ENCODE data around the gene GCM1. TPM values are rescaled to one million over a fixed set of nuclear protein-coding genes. Genes with fewer than 3 reads are reported as not detected.

GCM1 gene
- not detected for total RNA-seq

DNA sequence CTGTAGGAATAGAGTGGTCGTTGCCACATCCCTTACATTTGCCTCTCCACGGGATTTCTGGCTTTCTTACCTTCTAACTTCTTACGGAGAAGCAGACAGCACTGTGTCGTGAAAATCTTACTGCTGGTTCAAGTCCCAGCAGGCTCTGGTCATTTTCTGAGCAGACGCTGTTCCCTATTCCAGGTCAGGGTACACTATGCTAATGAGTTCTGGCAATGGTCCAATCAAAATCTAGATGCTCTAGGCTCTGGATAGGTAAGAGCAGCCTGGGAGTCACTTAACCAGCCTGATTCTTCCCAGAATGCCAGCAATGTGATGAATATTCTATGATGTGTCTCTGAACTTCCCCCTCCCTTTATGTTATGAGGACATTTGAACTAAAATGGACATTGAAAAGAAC is at the start of gene GCM1:
GCM1 (minus strand) TSS at position 158 of the 400 bp plus-strand sequence. CDS start 3,209 bp downstream, outside the sequence.
- Histone ChIP-seq H3K4me3 (no peak within 1 kb of the TSS), H3K27ac (no peak within 1 kb of the TSS), H3K27me3 (no peaks in the 10 kb centered on the region), H3K36me3 (no peaks in the 10 kb centered on the region), H3K4me1 (no peaks in the 10 kb centered on the region), H3K9me3 (no peaks in the 10 kb centered on the region), H3K9ac (ENCODE audit: low read depth in 2 of 2, low read length in 2 of 2) (no peak within 1 kb of the TSS)
- DNase-seq = no peak
- TF ChIP-seq, protein P1, sequence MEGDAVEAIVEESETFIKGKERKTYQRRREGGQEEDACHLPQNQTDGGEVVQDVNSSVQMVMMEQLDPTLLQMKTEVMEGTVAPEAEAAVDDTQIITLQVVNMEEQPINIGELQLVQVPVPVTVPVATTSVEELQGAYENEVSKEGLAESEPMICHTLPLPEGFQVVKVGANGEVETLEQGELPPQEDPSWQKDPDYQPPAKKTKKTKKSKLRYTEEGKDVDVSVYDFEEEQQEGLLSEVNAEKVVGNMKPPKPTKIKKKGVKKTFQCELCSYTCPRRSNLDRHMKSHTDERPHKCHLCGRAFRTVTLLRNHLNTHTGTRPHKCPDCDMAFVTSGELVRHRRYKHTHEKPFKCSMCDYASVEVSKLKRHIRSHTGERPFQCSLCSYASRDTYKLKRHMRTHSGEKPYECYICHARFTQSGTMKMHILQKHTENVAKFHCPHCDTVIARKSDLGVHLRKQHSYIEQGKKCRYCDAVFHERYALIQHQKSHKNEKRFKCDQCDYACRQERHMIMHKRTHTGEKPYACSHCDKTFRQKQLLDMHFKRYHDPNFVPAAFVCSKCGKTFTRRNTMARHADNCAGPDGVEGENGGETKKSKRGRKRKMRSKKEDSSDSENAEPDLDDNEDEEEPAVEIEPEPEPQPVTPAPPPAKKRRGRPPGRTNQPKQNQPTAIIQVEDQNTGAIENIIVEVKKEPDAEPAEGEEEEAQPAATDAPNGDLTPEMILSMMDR (IDR thresholded peaks at IDR 0.05) = no peak
- intact Hi-C loops (cut with DNase I) = no loop called here

GRCh38 chr6:53197553-53197952 is 48.9 kb upstream of the GCM1 start:
- no peak overlapping the region for H3K9ac ChIP-seq (ENCODE audit: low read depth in 2 of 2, low read length in 2 of 2)
- no peak overlapping the region for H3K4me3 ChIP-seq
- DNase-seq = no peak
- TF ChIP-seq, protein P1 (IDR thresholded peaks at IDR 0.05) = no peak
- H3K27me3 ChIP-seq = no peaks in the 10 kb centered on the region
- no peaks in the 10 kb centered on the region for H3K4me1 ChIP-seq
- H3K36me3 ChIP-seq = no peaks in the 10 kb centered on the region
- intact Hi-C loops (cut with DNase I) = no loop called here
- H3K27ac ChIP-seq = no peak overlapping the region
- no peaks in the 10 kb centered on the region for H3K9me3 ChIP-seq

- intact Hi-C loops (cut with DNase I) = no loop called here
- Histone ChIP-seq H3K27me3 (no peaks in the 10 kb centered on the region), H3K36me3 (no peaks in the 10 kb centered on the region), H3K9ac (ENCODE audit: low read depth in 2 of 2, low read length in 2 of 2) (no peak overlapping the region), H3K4me3 (no peak overlapping the region), H3K27ac (no peak overlapping the region), H3K9me3 (no peaks in the 10 kb centered on the region), H3K4me1 (no peaks in the 10 kb centered on the region)
- no peak for DNase-seq
- TF ChIP-seq, protein P1 (IDR thresholded peaks at IDR 0.05) = no peak
These were observed 46.4 kb upstream of the GCM1 start for GRCh38 chr6:53195048-53195447.

DNA sequence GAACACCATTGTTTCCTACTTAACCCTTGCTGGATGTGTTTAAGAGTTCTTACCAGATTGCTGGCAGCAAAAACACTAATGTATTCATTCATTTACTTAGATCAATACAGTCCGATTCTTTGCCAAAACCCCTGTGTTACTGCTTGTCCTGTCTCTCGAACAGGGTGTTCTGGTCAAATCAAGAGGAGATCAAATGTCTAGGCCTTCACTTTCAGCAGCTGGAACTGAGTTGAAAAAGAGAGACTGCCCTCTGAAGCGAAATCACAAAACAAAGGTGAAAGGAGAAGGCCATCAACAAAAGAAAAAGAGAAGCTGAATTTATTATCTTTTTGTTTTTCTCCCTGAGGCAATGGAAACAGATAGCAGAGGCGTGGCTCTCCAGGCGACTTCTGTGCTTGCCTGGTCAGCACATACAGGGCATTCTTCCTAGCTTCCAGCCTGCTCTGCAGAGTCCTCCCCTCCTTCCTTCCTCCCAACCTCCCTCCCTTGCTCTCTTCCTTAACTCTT is 44.1 kb upstream of the GCM1 start:
- H3K27ac ChIP-seq = no peak overlapping the region
- no peaks in the 10 kb centered on the region for H3K4me1 ChIP-seq
- no peaks in the 10 kb centered on the region for H3K27me3 ChIP-seq
- intact Hi-C loops (cut with DNase I) = no loop called here
- no peak overlapping the region for H3K4me3 ChIP-seq
- H3K36me3 ChIP-seq = no peaks in the 10 kb centered on the region
- TF ChIP-seq, protein P1 (IDR thresholded peaks at IDR 0.05) = no peak
- no peaks in the 10 kb centered on the region for H3K9me3 ChIP-seq
- no peak overlapping the region for H3K9ac ChIP-seq (ENCODE audit: low read depth in 2 of 2, low read length in 2 of 2)
- DNase-seq = no peak

DNA sequence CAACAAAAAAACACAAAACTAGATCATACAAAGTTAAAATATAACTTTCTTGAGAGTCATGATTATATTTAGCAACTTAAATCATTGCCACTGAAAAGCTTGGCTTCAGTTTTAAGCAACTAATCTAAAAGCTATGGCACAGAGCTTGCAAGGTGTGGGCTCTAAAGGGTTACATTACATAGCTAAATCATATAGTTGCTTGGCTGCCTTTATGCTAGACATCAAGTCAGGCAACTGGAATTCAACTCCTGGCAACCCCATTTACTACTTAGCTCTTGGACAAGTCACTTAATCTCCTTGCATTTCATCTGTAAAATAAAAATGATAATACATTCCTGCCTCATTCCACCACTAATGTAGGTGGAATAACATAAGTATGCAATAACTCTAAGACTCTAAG is 40.9 kb upstream of the GCM1 start:
- intact Hi-C loops (cut with DNase I) = no loop called here
- TF ChIP-seq, protein P1 (IDR thresholded peaks at IDR 0.05) = no peak
- H3K27me3 ChIP-seq = no peaks in the 10 kb centered on the region
- H3K9me3 ChIP-seq = no peaks in the 10 kb centered on the region
- no peaks in the 10 kb centered on the region for H3K36me3 ChIP-seq
- H3K9ac ChIP-seq (ENCODE audit: low read depth in 2 of 2, low read length in 2 of 2) = no peak overlapping the region
- no peaks in the 10 kb centered on the region for H3K4me1 ChIP-seq
- H3K27ac ChIP-seq = no peak overlapping the region
- no peak overlapping the region for H3K4me3 ChIP-seq
- DNase-seq = no peak

All from colonic mucosa (tissue), 4 donors.